Coronary artery (tissue), 2 donors: ENCODE results near the gene MFN2.
"Not testable (repeated sequence)": the region's sequence is repeated elsewhere in the genome, so short reads cannot be mapped to it uniquely, and the experiment has no call there.

Experiments used
- DNase-seq: peaks from one replicate; pipeline ENCODE4 v3.0.0-alpha.2; 2017; ENCODE audit warnings: low spot score
- H3K27ac ChIP-seq, 2 donors: fragments of 200-600 bp; sonication (generic); one replicate each; pipeline ENCODE4 v1.5.1; 2016 to 2019
- H3K4me3 ChIP-seq: fragments of 200-600 bp; sonication (generic); 2 replicates; pipeline ENCODE4 v1.5.1; 2016; ENCODE audit warnings: mild to moderate bottlenecking, moderate library complexity
- CTCF ChIP-seq: fragments of 200-600 bp; sonication (generic); IDR thresholded peaks from one replicate; pipeline ENCODE4 v1.5.1; 2019; ENCODE audit warnings: antibody characterized with exemption

Gene MFN2

GRCh38 chr1:11979851-11980675 is at the start of gene MFN2:
Gene MFN2 (plus strand): TSS chr1:11980444. CDS start chr1:11989169, 8,725 bp downstream.
- H3K27ac ChIP-seq: peak within 1 kb of the TSS; percentile 84 to 97
- peak; percentile 97 for DNase-seq
- peak within 1 kb of the TSS; percentile 96 for H3K4me3 ChIP-seq
- TF ChIP-seq CTCF: no peak

DNA sequence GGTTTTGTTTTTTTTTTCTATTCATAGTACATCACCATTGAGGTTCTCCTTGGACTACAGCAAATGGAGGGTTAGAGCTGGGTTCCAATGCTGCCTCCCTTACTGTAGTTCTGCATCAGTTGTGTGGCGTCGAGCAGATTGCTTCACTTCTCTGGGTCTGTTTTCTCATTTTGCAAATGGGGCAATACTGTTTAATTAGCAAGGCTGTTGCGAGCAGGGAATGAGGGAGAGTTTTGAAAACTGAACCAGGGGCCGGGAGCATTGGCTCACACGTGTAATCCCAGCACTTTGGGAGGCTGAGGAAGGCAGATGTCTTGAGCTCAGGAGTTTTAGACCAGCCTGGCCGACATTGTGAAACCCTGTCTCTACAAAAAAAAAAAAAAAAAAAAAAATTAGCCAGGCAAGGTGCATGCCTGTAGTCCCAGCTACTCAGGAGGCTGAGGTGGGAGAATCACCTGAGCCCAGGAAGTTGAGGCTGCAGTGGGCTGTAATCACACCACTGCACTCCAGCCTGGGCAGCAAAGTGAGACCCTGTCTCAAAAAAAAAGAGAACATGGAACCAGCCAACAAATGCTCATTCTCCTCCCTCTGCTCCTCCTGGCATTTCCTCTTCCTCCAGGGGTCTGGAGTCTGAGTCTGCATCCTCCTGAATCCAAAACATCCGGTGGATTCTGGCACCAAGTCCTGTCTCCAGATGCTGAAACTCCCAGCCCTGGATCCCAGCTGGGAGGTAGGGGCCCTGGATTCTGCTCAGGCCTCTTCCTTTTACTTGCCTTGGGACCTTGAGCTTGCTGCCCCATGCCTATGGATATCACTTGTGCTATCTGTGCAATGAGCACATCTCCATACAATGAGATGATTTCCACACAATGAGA is 49.4 kb upstream of the MFN2 start:
- peak overlapping the region in 1 of 2 donors; percentile 15 for H3K27ac ChIP-seq

GRCh38 chr1:11931845-11932244 is 48.4 kb upstream of the MFN2 start:
- Histone ChIP-seq H3K4me3 (no peak overlapping the region), H3K27ac (no peak overlapping the region)
- DNase-seq: no peak
- TF ChIP-seq CTCF: no peak

More for the DNA sequence above, 49.4 kb upstream of the MFN2 start:
- no peak for TF ChIP-seq CTCF
- no peak overlapping the region for H3K4me3 ChIP-seq
- DNase-seq: no peak

DNA sequence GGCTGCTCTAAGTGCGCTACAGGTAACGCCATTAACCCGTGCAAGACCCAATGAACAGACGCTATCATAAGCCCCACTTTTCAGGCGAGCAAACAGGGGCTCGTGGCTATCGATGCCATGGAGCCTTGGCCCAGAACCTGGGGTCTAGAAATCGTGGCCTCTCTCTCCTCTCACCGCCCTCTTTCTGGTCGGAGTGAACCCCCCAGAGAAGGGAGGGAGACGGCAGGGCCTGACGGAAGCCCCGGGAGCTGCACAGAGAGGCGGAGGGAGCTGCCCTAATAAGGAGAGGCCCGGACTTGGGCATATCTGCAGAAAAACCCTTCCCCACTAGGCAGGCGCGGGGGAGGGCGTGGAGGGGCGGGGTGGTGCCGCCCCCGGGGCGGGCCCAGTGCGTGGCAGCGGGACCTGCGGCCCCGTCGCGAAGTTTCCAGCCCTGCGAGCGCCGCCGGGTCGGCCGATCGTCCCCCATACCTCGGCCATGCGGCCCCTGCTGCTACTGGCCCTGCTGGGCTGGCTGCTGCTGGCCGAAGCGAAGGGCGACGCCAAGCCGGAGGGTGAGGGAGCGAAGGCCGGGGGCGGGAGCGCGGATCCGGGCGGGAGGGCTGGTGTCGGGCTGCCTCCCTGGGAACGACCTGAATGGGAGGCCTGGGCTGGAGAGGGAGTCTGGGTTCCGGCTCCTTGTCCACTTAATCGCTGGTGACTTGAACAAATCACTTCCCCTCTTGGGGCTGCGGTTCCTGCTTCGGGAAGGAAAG is 45.8 kb upstream of the MFN2 start, which contains the start of gene PLOD1:
TSS of gene PLOD1 (plus strand) at position 416 of the 755 bp plus-strand sequence. CDS start at position 479, 63 bp downstream.
- no peak for TF ChIP-seq CTCF
- peak within 1 kb of the TSS; percentile 78 for H3K4me3 ChIP-seq
- H3K27ac ChIP-seq: peak within 1 kb of the TSS; percentile 82 to 84
- peak; percentile 95 for DNase-seq

GRCh38 chr1:11935057-11935412 is 45.2 kb upstream of the MFN2 start:
- TF ChIP-seq CTCF: no peak
- Histone ChIP-seq H3K4me3 (peak overlapping the region; percentile 78), H3K27ac (peak overlapping the region; percentile 82 to 84)
- DNase-seq: no peak

DNA sequence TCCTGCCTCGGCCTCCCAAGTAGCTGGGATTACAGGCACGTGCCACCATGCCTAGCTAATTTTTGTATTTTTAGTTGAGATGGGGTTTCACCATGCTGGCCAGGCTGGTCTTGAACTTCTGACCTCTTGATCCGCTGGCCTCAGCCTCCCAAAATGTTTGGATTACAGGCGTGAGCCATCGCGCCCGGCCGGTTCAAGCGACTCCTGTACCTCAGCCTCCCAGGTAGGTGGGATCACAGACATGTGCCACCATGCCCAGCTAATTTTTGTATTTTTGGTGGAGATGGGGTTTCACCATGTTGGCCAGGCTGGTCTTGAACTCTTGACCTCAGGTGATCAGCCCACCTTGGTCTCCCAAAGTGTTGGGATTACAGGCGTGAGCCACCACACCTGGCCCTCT is 44.5 kb upstream of the MFN2 start:
- H3K4me3 ChIP-seq: peak overlapping the region; percentile 25
- not testable (repeated sequence) for DNase-seq, H3K27ac ChIP-seq
